ENCODE measurements around the gene HSH2D.
"Not testable (repeated sequence)": the region's sequence is repeated elsewhere in the genome, so short reads cannot be mapped to it uniquely, and the experiment has no call there.

Gene HSH2D

GRCh38 chr19:16112778-16113177, 30.7 kb upstream of the HSH2D start:
- peaks cover 36 to 53% of the 10 kb centered on the region in 2 donors for H3K36me3 Mint-ChIP-seq
- H3K4me1 Mint-ChIP-seq: peaks cover 37 to 57% of the 10 kb centered on the region in 2 donors
- H3K9me3 Mint-ChIP-seq: no peaks in the 10 kb centered on the region
- no peaks in the 10 kb centered on the region for H3K27me3 Mint-ChIP-seq
- peak overlapping the region; percentile 99 for H3K27ac Mint-ChIP-seq
- peak overlapping the region; percentile 99 to 100 for H3K4me3 Mint-ChIP-seq
- no peak for DNase-seq
- no peak for ATAC-seq (replicated peaks)

- H3K27me3 Mint-ChIP-seq: no peaks in the 10 kb centered on the region
- DNase-seq (no peak), ATAC-seq (replicated peaks) (no peak)
- peaks cover 44 to 62% of the 10 kb centered on the region in 2 donors for H3K36me3 Mint-ChIP-seq
- no peaks in the 10 kb centered on the region for H3K9me3 Mint-ChIP-seq
- H3K27ac Mint-ChIP-seq: peak overlapping the region; percentile 89
- H3K4me3 Mint-ChIP-seq: peak overlapping the region; percentile 66 to 78
- H3K4me1 Mint-ChIP-seq: peaks cover 45 to 67% of the 10 kb centered on the region in 2 donors
Measured at GRCh38 chr19:16113727-16114126, 29.8 kb upstream of the HSH2D start.

GRCh38 chr19:16115301-16116039, 28.0 kb upstream of the HSH2D start:
- H3K9me3 Mint-ChIP-seq: no peaks in the 10 kb centered on the region
- H3K4me3 Mint-ChIP-seq: peak overlapping the region; percentile 66 to 79
- peaks cover 58 to 77% of the 10 kb centered on the region in 2 donors for H3K36me3 Mint-ChIP-seq
- no peak for DNase-seq
- no peak for ATAC-seq (replicated peaks)
- peaks cover 57 to 84% of the 10 kb centered on the region in 2 donors for H3K4me1 Mint-ChIP-seq
- peak overlapping the region; percentile 99 for H3K27ac Mint-ChIP-seq
- H3K27me3 Mint-ChIP-seq: no peaks in the 10 kb centered on the region

- no peaks in the 10 kb centered on the region for H3K9me3 Mint-ChIP-seq
- H3K36me3 Mint-ChIP-seq: peaks cover 58 to 76% of the 10 kb centered on the region in 2 donors
- peak overlapping the region; percentile 66 to 79 for H3K4me3 Mint-ChIP-seq
- peaks cover 56 to 82% of the 10 kb centered on the region in 2 donors for H3K4me1 Mint-ChIP-seq
- peak overlapping the region; percentile 99 for H3K27ac Mint-ChIP-seq
- no peak for DNase-seq
- ATAC-seq (replicated peaks): no peak
- H3K27me3 Mint-ChIP-seq: no peaks in the 10 kb centered on the region
Measured at GRCh38 chr19:16116067-16116466, 27.4 kb upstream of the HSH2D start.

- Mint-ChIP-seq H3K36me3 (peaks cover 64 to 80% of the 10 kb centered on the region in 2 donors), H3K4me1 (peaks cover 60 to 78% of the 10 kb centered on the region in 2 donors), H3K27ac (peak overlapping the region; percentile 99), H3K9me3 (no peaks in the 10 kb centered on the region), H3K4me3 (peak overlapping the region; percentile 58 to 62), H3K27me3 (no peaks in the 10 kb centered on the region)
- DNase-seq: peak; percentile 41
- peak; percentile 10 to 12 for ATAC-seq (replicated peaks)
Measured at GRCh38 chr19:16117594-16118033, 25.9 kb upstream of the HSH2D start.

- Mint-ChIP-seq H3K36me3 (peaks cover 59 to 80% of the 10 kb centered on the region in 2 donors), H3K27ac (peak overlapping the region; percentile 99), H3K4me1 (peaks cover 57 to 72% of the 10 kb centered on the region in 2 donors), H3K9me3 (no peaks in the 10 kb centered on the region), H3K4me3 (peak overlapping the region; percentile 58 to 62), H3K27me3 (no peaks in the 10 kb centered on the region)
- DNase-seq (peak; percentile 97), ATAC-seq (replicated peaks) (peak; percentile 87 to 88)
Measured at GRCh38 chr19:16118489-16119033, 24.9 kb upstream of the HSH2D start.

GRCh38 chr19:16119075-16119857, 24.2 kb upstream of the HSH2D start:
- Mint-ChIP-seq H3K36me3 (peaks cover 60 to 82% of the 10 kb centered on the region in 2 donors), H3K27ac (peak overlapping the region; percentile 99), H3K4me1 (peaks cover 55 to 74% of the 10 kb centered on the region in 2 donors), H3K4me3 (peak overlapping the region; percentile 62 to 69)
- H3K9me3 Mint-ChIP-seq, H3K27me3 Mint-ChIP-seq: not testable (repeated sequence)
- ATAC-seq (replicated peaks) (peak; percentile 35 to 36), DNase-seq (peak; percentile 69)

- H3K27me3 Mint-ChIP-seq: no peaks in the 10 kb centered on the region
- DNase-seq (no peak), ATAC-seq (replicated peaks) (no peak)
- peak overlapping the region in 1 of 2 donors; percentile 11 for H3K4me3 Mint-ChIP-seq
- peaks cover 46 to 75% of the 10 kb centered on the region in 2 donors for H3K4me1 Mint-ChIP-seq
- H3K9me3 Mint-ChIP-seq: no peaks in the 10 kb centered on the region
- H3K36me3 Mint-ChIP-seq: peaks cover 67 to 81% of the 10 kb centered on the region in 2 donors
- peak overlapping the region; percentile 99 for H3K27ac Mint-ChIP-seq
Measured at GRCh38 chr19:16121141-16121540, 22.3 kb upstream of the HSH2D start.

- Mint-ChIP-seq H3K27ac (peak overlapping the region; percentile 99), H3K4me1 (peaks cover 42 to 67% of the 10 kb centered on the region in 2 donors), H3K27me3 (no peaks in the 10 kb centered on the region), H3K36me3 (peaks cover 69 to 84% of the 10 kb centered on the region in 2 donors), H3K9me3 (no peaks in the 10 kb centered on the region), H3K4me3 (no peak overlapping the region)
- ATAC-seq (replicated peaks) (no peak), DNase-seq (no peak)
Measured at GRCh38 chr19:16121967-16122366, 21.5 kb upstream of the HSH2D start.

- no peaks in the 10 kb centered on the region for H3K9me3 Mint-ChIP-seq
- DNase-seq (no peak), ATAC-seq (replicated peaks) (no peak)
- H3K27ac Mint-ChIP-seq: peak overlapping the region; percentile 76
- H3K4me3 Mint-ChIP-seq: no peak overlapping the region
- peaks cover 62 to 81% of the 10 kb centered on the region in 2 donors for H3K36me3 Mint-ChIP-seq
- H3K4me1 Mint-ChIP-seq: peaks cover 26 to 54% of the 10 kb centered on the region in 2 donors
- no peaks in the 10 kb centered on the region for H3K27me3 Mint-ChIP-seq
Measured at GRCh38 chr19:16124953-16125352, 18.5 kb upstream of the HSH2D start.

GRCh38 chr19:16125737-16126495, 17.6 kb upstream of the HSH2D start:
- Mint-ChIP-seq H3K27me3 (no peaks in the 10 kb centered on the region), H3K36me3 (peaks cover 68 to 88% of the 10 kb centered on the region in 2 donors), H3K9me3 (peaks cover 0 to under 1% of the 10 kb centered on the region in 2 donors), H3K4me3 (no peak overlapping the region), H3K4me1 (peaks cover 27 to 53% of the 10 kb centered on the region in 2 donors), H3K27ac (peak overlapping the region; percentile 83)
- ATAC-seq (replicated peaks): no peak
- no peak for DNase-seq

GRCh38 chr19:16127080-16127479, 16.4 kb upstream of the HSH2D start:
- H3K4me1 Mint-ChIP-seq: peaks cover 32 to 58% of the 10 kb centered on the region in 2 donors
- H3K9me3 Mint-ChIP-seq: peaks cover 10 to 11% of the 10 kb centered on the region in 2 donors
- DNase-seq (no peak), ATAC-seq (replicated peaks) (no peak)
- peak overlapping the region; percentile 67 for H3K27ac Mint-ChIP-seq
- H3K4me3 Mint-ChIP-seq: no peak overlapping the region
- peaks cover 72 to 89% of the 10 kb centered on the region in 2 donors for H3K36me3 Mint-ChIP-seq
- H3K27me3 Mint-ChIP-seq: no peaks in the 10 kb centered on the region

- DNase-seq: no peak
- peak overlapping the region; percentile 42 for H3K27ac Mint-ChIP-seq
- H3K36me3 Mint-ChIP-seq: peaks cover 73 to 89% of the 10 kb centered on the region in 2 donors
Measured at GRCh38 chr19:16127776-16128371, 15.6 kb upstream of the HSH2D start.

More at GRCh38 chr19:16127776-16128371, 15.6 kb upstream of the HSH2D start:
- H3K9me3 Mint-ChIP-seq: peaks cover 10 to 11% of the 10 kb centered on the region in 2 donors
- H3K27me3 Mint-ChIP-seq: no peaks in the 10 kb centered on the region
- H3K4me3 Mint-ChIP-seq: no peak overlapping the region
- no peak for ATAC-seq (replicated peaks)
- peaks cover 34 to 66% of the 10 kb centered on the region in 2 donors for H3K4me1 Mint-ChIP-seq
